Pons (tissue), 1 donor: ENCODE measurements around the gene PKM.

ENCODE experiments used
- DNase-seq: peaks from one replicate; pipeline ENCODE4 v3.0.0-alpha.2; 2016; ENCODE audit warnings: low spot score

The PKM gene

GRCh38 chr15:72200395-72201237 is 30.4 kb downstream of the PKM start:
- DNase-seq = no peak

GRCh38 chr15:72199721-72200212 is 31.2 kb downstream of the PKM start:
- peak; percentile 82 for DNase-seq

- no peak for DNase-seq
Measured at GRCh38 chr15:72199205-72199515, 31.8 kb downstream of the PKM start.

- DNase-seq = no peak
Measured at GRCh38 chr15:72198356-72199204, 32.4 kb downstream of the PKM start.

- no peak for DNase-seq
Measured at GRCh38 chr15:72197460-72198355, 33.3 kb downstream of the PKM start, which contains the start of gene GRAMD2A. Gene GRAMD2A (minus strand): TSS chr15:72197787.

GRCh38 chr15:72197041-72197459 is 33.9 kb downstream of the PKM start:
- DNase-seq = no peak

GRCh38 chr15:72196409-72197040 is 34.5 kb downstream of the PKM start:
- no peak for DNase-seq

- DNase-seq = peak; percentile 78
Measured at GRCh38 chr15:72195101-72195511, 35.9 kb downstream of the PKM start.

- no peak for DNase-seq
Measured at GRCh38 chr15:72193836-72194396, 37.1 kb downstream of the PKM start.

- no peak for DNase-seq
Measured at GRCh38 chr15:72192416-72192815, 38.6 kb downstream of the PKM start.

GRCh38 chr15:72189250-72189902 is 41.6 kb downstream of the PKM start:
- no peak for DNase-seq

- DNase-seq = no peak
Measured at GRCh38 chr15:72184165-72184811, 46.7 kb downstream of the PKM start.

GRCh38 chr15:72183781-72184164 is 47.2 kb downstream of the PKM start:
- no peak for DNase-seq

GRCh38 chr15:72182673-72183072 is 48.3 kb downstream of the PKM start:
- no peak for DNase-seq

- DNase-seq = no peak
Measured at GRCh38 chr15:72182244-72182643, 48.7 kb downstream of the PKM start.

GRCh38 chr15:72180761-72181324 is 50.1 kb downstream of the PKM start:
- no peak for DNase-seq

- peak; percentile 91 for DNase-seq
Measured at GRCh38 chr15:72179950-72180581, 50.9 kb downstream of the PKM start.

GRCh38 chr15:72178976-72179585 is 51.9 kb downstream of the PKM start:
- DNase-seq = no peak

GRCh38 chr15:72176743-72177142 is 54.2 kb downstream of the PKM start:
- DNase-seq = no peak
